Ovary (tissue), 9 donors: ENCODE results near the gene REC114. TPM values are rescaled to one million over a fixed set of nuclear protein-coding genes. Genes with fewer than 3 reads are reported as not detected.

Source experiments
- DNase-seq, 5 donors: peaks; one replicate each; pipeline ENCODE4 v3.0.0-alpha.2; 2019 to 2020
- H3K27ac ChIP-seq, 2 donors: fragments of 200-600 bp; one replicate each; pipeline versions ENCODE4 v1.5.1 to v1.8.0; 2019 to 2022
- H3K27me3 ChIP-seq: fragments of 200-600 bp; one replicate; pipeline ENCODE4 v1.8.0; 2022
- H3K36me3 ChIP-seq: fragments of 200-600 bp; sonication (generic); one replicate; pipeline ENCODE4 v1.5.1; 2019
- H3K4me1 ChIP-seq: one replicate; pipeline ENCODE4 v1.8.1; 2013; ENCODE audit warnings: mild to moderate bottlenecking, moderate library complexity; ENCODE audit not compliant: insufficient read depth
- H3K4me3 ChIP-seq: fragments of 200-600 bp; sonication (generic); one replicate; pipeline ENCODE4 v1.5.1; 2017
- H3K9me3 ChIP-seq, 2 donors: fragments of 200-600 bp in 1 of 2; sonication (generic) in 1 of 2; one replicate each; pipeline versions ENCODE4 v1.5.1 to v1.8.1; 2013 to 2019; ENCODE audit warnings: mild to moderate bottlenecking in 1 of 2, moderate library complexity in 1 of 2
- CTCF ChIP-seq, 3 donors: fragments of 450-650 bp in 2 of 3; fragments of 200-600 bp in 1 of 3; IDR thresholded peaks; one replicate each; pipeline versions ENCODE4 v1.5.1 to v1.8.0; 2016 to 2022; ENCODE audit warnings: antibody characterized with exemption in 3 of 3, mild to moderate bottlenecking in 1 of 3
- EP300 ChIP-seq: sonication (generic); formaldehyde crosslinking; IDR thresholded peaks from one replicate; pipeline ENCODE4 v1.6.1; 2017; ENCODE audit warnings: antibody characterized with exemption
- POLR2A ChIP-seq: fragments of 450-650 bp; IDR thresholded peaks from one replicate; pipeline ENCODE4 v1.6.1; 2017; ENCODE audit warnings: antibody characterized with exemption, mild to moderate bottlenecking, moderate library complexity
- WGBS, 3 donors: extraction: QIAGEN DNeasy Blood & Tissue Kit in 1 of 3; methylation state at CpG; one replicate each; pipeline versions ENCODE4 v1.1.5 to v1.1.7; 2013 to 2017; 5-methylcytosine and 5-hydroxymethylcytosine counted together
- intact Hi-C, 4 donors: fragments of 100-400 bp; cut with DNase I; formaldehyde crosslinking; loops; one replicate each; pipeline versions ENCODE4 v1.11.0 to v1.15.1; 2022 to 2023
- polyA plus RNA-seq, 2 donors: library from polyadenylated mRNA; stranded (reverse); fragments of 200-250 nt in 1 of 2; fragments of 350-450 nt in 1 of 2; fragmentation: Illumina TruSeq in 1 of 2; extraction: RNeasy Lipid Tissue Mini Kit (QIAGEN cat#74804) in 1 of 2; gene quantifications; one replicate each; pipeline ENCODE4 v1.2.3, GENCODE V29; 2013 to 2014
- total RNA-seq, 7 donors: library from RNA; depleted of rRNA in 2 of 7; stranded (reverse); fragments of >200 nt in 2 of 7; fragmentation: NEBNext Ultra II Directional in 3 of 7; extraction: Animal tissue kit (Norgen Biotek cat#: 25700) in 3 of 7; gene quantifications; one replicate each; pipeline versions ENCODE4 v1.1.0 to v1.2.4, GENCODE V29; 2016 to 2023
- donor health status: DM: no; HTN: no; CAD: no; lungs with moderate emphysema.
- donor health status: DM: no; HTN: no; CAD: no.
- donor health status: Bipolar disorder and iron deficiency.
- donor health status: DM: yes; HTN: yes; CAD: no.
- donor health status: DM: no; HTN: no; CAD: no.
- donor health status: DM: yes; HTN: yes; CAD: no.

The REC114 gene
- total and polyA plus RNA-seq, 9 donors: 0.51 TPM; not detected in 8

DNA sequence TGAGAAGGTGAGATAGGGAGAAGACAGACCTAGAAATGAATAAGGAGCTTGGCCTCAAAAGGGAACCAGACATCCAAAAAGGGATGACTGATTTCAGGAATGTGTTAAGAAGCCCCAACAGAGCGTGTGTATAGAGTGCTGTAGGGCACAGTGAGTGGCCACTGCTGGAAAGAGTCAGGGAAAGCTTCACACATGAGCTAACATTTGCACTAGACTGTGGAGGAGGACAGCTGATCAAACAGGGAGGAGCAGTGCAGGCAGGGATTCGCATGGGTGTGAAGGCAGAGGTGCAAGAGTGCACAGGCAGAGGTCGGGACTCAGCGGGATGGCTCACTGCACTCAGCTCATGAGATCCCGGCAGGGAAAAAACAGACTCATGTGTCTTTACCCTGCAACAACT is 128.4 kb downstream of the REC114 start:
- Histone ChIP-seq H3K4me1 (no peaks in the 10 kb centered on the region), H3K27me3 (no peaks in the 10 kb centered on the region), H3K36me3 (no peaks in the 10 kb centered on the region), H3K4me3 (no peak overlapping the region), H3K9me3 (no peaks in the 10 kb centered on the region), H3K27ac (no peak overlapping the region)
- no peak for DNase-seq
- TF ChIP-seq EP300 (no peak), CTCF (IDR thresholded peaks at IDR 0.05) (no peak), POLR2A (no peak)
- WGBS, 3 donors: 58 to 72% (median 69%) methylated on average over 5 of the region's 5 CpGs
- intact Hi-C loops: no loop called here

DNA sequence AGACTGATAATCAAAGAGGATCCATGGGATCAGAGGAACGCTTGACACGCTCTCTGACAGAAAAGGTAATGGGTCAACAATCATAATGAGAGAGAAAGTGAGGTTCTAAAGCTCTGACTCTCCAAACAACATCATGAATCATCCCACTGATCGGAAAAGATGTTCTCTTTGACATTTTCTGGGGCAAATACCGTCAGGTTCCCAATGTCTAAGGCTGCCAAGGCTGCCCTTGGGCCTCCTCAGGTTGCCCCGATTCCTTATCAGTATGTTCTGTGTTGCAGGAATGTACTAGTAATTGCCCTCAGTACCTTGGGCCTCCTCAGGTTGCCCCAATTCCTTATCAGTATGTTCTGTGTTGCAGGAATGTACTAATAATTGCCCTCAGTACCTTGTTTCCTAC is 129.3 kb downstream of the REC114 start:
- TF ChIP-seq EP300 (no peak), POLR2A (no peak), CTCF (IDR thresholded peaks at IDR 0.05) (no peak)
- H3K9me3 ChIP-seq: no peaks in the 10 kb centered on the region
- H3K27me3 ChIP-seq: no peaks in the 10 kb centered on the region
- DNase-seq: no peak
- 66 to 82% (median 66%) methylated on average over 5 of the region's 5 CpGs for WGBS, 3 donors
- H3K4me3 ChIP-seq: no peak overlapping the region
- no peaks in the 10 kb centered on the region for H3K4me1 ChIP-seq
- intact Hi-C loops: no loop called here
- H3K36me3 ChIP-seq: no peaks in the 10 kb centered on the region
- no peak overlapping the region for H3K27ac ChIP-seq

DNA sequence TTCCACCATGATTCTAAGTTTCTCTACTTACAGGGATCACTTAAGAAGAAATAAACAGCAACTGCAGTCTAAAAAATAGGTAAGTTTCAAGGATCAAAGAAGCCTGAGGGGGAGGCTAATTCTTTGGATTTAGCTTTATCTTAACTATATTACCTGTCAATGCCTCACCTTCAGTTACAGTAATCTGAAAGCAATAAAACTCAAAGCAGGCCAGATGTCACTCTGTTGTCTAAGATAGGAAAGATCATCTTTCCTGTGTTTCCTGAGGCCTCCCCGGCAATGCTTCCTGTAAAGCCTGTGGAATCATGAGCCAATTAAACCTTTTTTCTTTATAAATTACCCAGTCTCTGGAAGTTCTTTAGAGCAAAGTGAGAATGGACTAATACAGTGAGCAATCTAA is 130.1 kb downstream of the REC114 start:
- Histone ChIP-seq H3K4me1 (no peaks in the 10 kb centered on the region), H3K27me3 (no peaks in the 10 kb centered on the region), H3K36me3 (no peaks in the 10 kb centered on the region), H3K4me3 (no peak overlapping the region), H3K27ac (no peak overlapping the region), H3K9me3 (no peaks in the 10 kb centered on the region)
- no peak for DNase-seq
- WGBS, 3 donors: 69 to 81% (median 70%) methylated on average over 1 of the region's 1 CpG
- intact Hi-C loops: no loop called here
- TF ChIP-seq CTCF (IDR thresholded peaks at IDR 0.05): no peak
- TF ChIP-seq POLR2A: no peak
- no peak for TF ChIP-seq EP300

- Histone ChIP-seq H3K4me3 (no peak overlapping the region), H3K27me3 (no peaks in the 10 kb centered on the region), H3K9me3 (no peaks in the 10 kb centered on the region), H3K36me3 (no peaks in the 10 kb centered on the region), H3K27ac (no peak overlapping the region), H3K4me1 (no peaks in the 10 kb centered on the region)
- intact Hi-C loops: no loop called here
- no peak for DNase-seq
- 71 to 77% (median 75%) methylated on average over 9 of the region's 9 CpGs for WGBS, 3 donors
- TF ChIP-seq POLR2A (no peak), CTCF (IDR thresholded peaks at IDR 0.05) (no peak), EP300 (no peak)
Observed at GRCh38 chr15:73573572-73573971, 130.6 kb downstream of the REC114 start.
